Erythroblast (primary cell): ENCODE results near the gene NCS1.

ENCODE experiments used
- GATA1 ChIP-seq: IDR thresholded peaks from 2 replicates; pipeline ENCODE4 v1.6.1; 2011; ENCODE audit warnings: low read depth, mild to moderate bottlenecking, control low read depth, low read length, moderate library complexity
- POLR2A ChIP-seq: IDR thresholded peaks from 2 replicates; pipeline ENCODE4 v1.6.1; 2011; ENCODE audit warnings: mild to moderate bottlenecking, low read length

GRCh38 chr9:130235558-130236435 is 63.6 kb downstream of the NCS1 start:
- no peak for TF ChIP-seq POLR2A
- no peak for TF ChIP-seq GATA1
